Trophoblast cell (in vitro differentiated cells and primary cell): ENCODE data around the gene KPTN.

Experiments used
- DNase-seq, 2 donors: peaks; one replicate each; pipeline ENCODE4 v3.0.0-alpha.2; 2016
- H2AFZ ChIP-seq: 2 replicates; pipeline ENCODE4 v1.6.1; 2013; ENCODE audit warnings: low read length, moderate library complexity, mild to moderate bottlenecking; ENCODE audit not compliant: insufficient read depth, poor library complexity
- H2AK5ac ChIP-seq: 2 replicates; pipeline ENCODE4 v1.6.1; 2013; ENCODE audit warnings: mild to moderate bottlenecking, low read length
- H2BK120ac ChIP-seq: 2 replicates; pipeline ENCODE4 v1.6.1; 2013; ENCODE audit warnings: low read length, mild to moderate bottlenecking, moderate library complexity; ENCODE audit not compliant: insufficient read depth, poor library complexity
- H2BK12ac ChIP-seq: 2 replicates; pipeline ENCODE4 v1.6.1; 2013; ENCODE audit warnings: mild to moderate bottlenecking, low read length, moderate library complexity
- H2BK5ac ChIP-seq: 2 replicates; pipeline ENCODE4 v1.6.1; 2013; ENCODE audit warnings: low read length, low read depth, moderate library complexity, mild to moderate bottlenecking; ENCODE audit not compliant: poor library complexity
- H3K14ac ChIP-seq: 2 replicates; pipeline ENCODE4 v1.6.1; 2013; ENCODE audit warnings: mild to moderate bottlenecking, low read length
- H3K18ac ChIP-seq: 2 replicates; pipeline ENCODE4 v1.6.1; 2013; ENCODE audit warnings: mild to moderate bottlenecking, low read length
- H3K23ac ChIP-seq: 2 replicates; pipeline ENCODE4 v1.6.1; 2013; ENCODE audit warnings: low read length
- H3K27ac ChIP-seq: 2 replicates; pipeline ENCODE4 v1.5.1; 2013; ENCODE audit warnings: low read depth, mild to moderate bottlenecking, inconsistent platforms, low read length, moderate library complexity
- H3K27me3 ChIP-seq: 2 replicates; pipeline ENCODE4 v1.6.1; 2013; ENCODE audit warnings: inconsistent platforms, mild to moderate bottlenecking, low read length, moderate library complexity; ENCODE audit not compliant: insufficient read depth
- H3K36me3 ChIP-seq, 2 experiments: 1 replicate in 1 of 2; 2 replicates in 1 of 2; pipeline ENCODE4 v1.6.1; 2013; ENCODE audit warnings: low read length in 2 of 2, mild to moderate bottlenecking in 2 of 2, moderate library complexity in 1 of 2; ENCODE audit not compliant: insufficient read depth in 2 of 2, control insufficient read depth in 1 of 2
- H3K4ac ChIP-seq: 2 replicates; pipeline ENCODE4 v1.6.1; 2013; ENCODE audit warnings: low read depth, mild to moderate bottlenecking, low read length, moderate library complexity
- H3K4me1 ChIP-seq, 2 experiments: 1 replicate in 1 of 2; 2 replicates in 1 of 2; pipeline ENCODE4 v1.6.1; 2013; ENCODE audit warnings: low read length in 2 of 2, mild to moderate bottlenecking in 2 of 2, moderate library complexity in 1 of 2; ENCODE audit not compliant: insufficient read depth in 2 of 2, control insufficient read depth in 1 of 2
- H3K4me2 ChIP-seq: 2 replicates; pipeline ENCODE4 v1.6.1; 2013; ENCODE audit warnings: inconsistent platforms, mild to moderate bottlenecking, low read length, moderate library complexity
- H3K4me3 ChIP-seq: 2 replicates; pipeline ENCODE4 v1.5.1; 2013; ENCODE audit warnings: mild to moderate bottlenecking, low read depth, low read length, inconsistent platforms
- H3K79me1 ChIP-seq: one replicate; pipeline ENCODE4 v1.6.1; 2013; ENCODE audit warnings: low read length
- H3K79me2 ChIP-seq: 2 replicates; pipeline ENCODE4 v1.6.1; 2013; ENCODE audit warnings: low read length, mild to moderate bottlenecking; ENCODE audit not compliant: control insufficient read depth, insufficient read depth, poor library complexity
- H3K9ac ChIP-seq: 2 replicates; pipeline ENCODE4 v1.6.1; 2013; ENCODE audit warnings: mild to moderate bottlenecking, low read length
- H3K9me3 ChIP-seq: 2 replicates; pipeline ENCODE4 v1.6.1; 2013; ENCODE audit warnings: low read depth, mild to moderate bottlenecking, control low read depth, inconsistent platforms, low read length; ENCODE audit not compliant: insufficient read depth
- H4K12ac ChIP-seq: 2 replicates; pipeline ENCODE4 v1.6.1; 2013; ENCODE audit warnings: low read depth, mild to moderate bottlenecking, low read length, moderate library complexity
- H4K8ac ChIP-seq: 2 replicates; pipeline ENCODE4 v1.6.1; 2013; ENCODE audit warnings: low read depth, mild to moderate bottlenecking, low read length, moderate library complexity
- H4K91ac ChIP-seq: one replicate; pipeline ENCODE4 v1.6.1; 2013; ENCODE audit warnings: low read depth, mild to moderate bottlenecking, low read length, moderate library complexity
- WGBS: extraction: QIAGEN DNeasy Blood & Tissue Kit; methylation state at CpG from one replicate; pipeline ENCODE4 v1.1.7; 2013; ENCODE audit warnings: missing lambda C conversion rate; ENCODE audit not compliant: insufficient read length, insufficient coverage; ENCODE audit errors: extremely low coverage; 5-methylcytosine and 5-hydroxymethylcytosine counted together

KPTN gene

DNA sequence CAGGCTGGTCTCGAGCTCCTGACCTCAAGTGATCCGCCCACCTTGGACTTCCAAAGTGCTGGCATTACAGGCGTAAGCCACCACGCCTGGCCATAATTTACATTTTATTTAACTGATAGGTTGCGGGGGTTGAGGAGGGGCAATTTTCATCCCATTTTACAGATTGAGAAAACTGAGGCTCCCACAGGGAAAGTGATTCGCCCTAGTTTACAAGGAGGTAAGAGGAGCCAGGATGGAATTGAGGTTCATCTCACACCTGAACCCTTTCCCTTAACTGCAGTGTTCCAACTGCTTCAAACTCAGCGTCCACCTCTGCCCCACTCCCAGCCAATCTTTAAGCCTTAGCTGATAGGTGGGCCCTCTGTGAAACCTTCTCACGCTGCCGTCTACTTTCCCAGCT is 34.8 kb upstream of the KPTN start:
- Histone ChIP-seq H3K9me3 (no peaks in the 10 kb centered on the region), H4K8ac (no peak overlapping the region), H3K4me1 (peaks cover 4 to 6% of the 10 kb centered on the region in 2 experiments), H2AFZ (no peak overlapping the region), H2BK120ac (no peak overlapping the region), H2BK5ac (no peak overlapping the region), H3K4me3 (no peak overlapping the region), H3K23ac (no peak overlapping the region), H3K18ac (no peak overlapping the region), H4K91ac (no peak overlapping the region), H3K9ac (no peak overlapping the region), H3K79me1 (peaks cover 8% of the 10 kb centered on the region), H3K36me3 (no peaks in the 10 kb centered on the region), H3K79me2 (peaks cover 9% of the 10 kb centered on the region), H3K14ac (no peak overlapping the region), H3K4ac (no peak overlapping the region), H3K27ac (no peak overlapping the region), H3K4me2 (no peak overlapping the region), H2AK5ac (no peak overlapping the region), H4K12ac (no peak overlapping the region), H3K27me3 (no peaks in the 10 kb centered on the region), H2BK12ac (no peak overlapping the region)
- no CpG with 5 or more reads among the region's 9 CpGs for WGBS
- no peak for DNase-seq

DNA sequence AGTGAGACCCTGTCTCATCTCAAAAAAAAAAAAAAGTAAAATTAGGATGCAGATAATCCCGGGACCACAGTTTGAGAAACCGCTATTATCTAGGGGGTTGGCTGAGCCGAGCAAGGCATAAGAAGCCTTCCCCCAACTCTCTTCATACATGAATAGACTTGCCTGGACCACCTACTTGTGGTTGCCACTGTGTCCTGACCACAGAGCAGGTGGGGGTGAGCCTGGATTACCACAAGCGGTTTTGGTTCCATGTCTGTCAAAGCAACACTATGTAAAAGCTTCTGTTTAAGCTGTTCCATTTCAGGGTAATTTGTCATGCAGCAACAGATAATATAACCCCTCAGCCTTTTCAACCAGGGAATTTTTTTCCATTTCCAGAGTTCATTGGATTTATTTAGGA is 34.1 kb upstream of the KPTN start:
- WGBS = no CpG with 5 or more reads among the region's 4 CpGs
- no peak overlapping the region for H2BK120ac ChIP-seq
- no peak overlapping the region for H3K27ac ChIP-seq

DNA sequence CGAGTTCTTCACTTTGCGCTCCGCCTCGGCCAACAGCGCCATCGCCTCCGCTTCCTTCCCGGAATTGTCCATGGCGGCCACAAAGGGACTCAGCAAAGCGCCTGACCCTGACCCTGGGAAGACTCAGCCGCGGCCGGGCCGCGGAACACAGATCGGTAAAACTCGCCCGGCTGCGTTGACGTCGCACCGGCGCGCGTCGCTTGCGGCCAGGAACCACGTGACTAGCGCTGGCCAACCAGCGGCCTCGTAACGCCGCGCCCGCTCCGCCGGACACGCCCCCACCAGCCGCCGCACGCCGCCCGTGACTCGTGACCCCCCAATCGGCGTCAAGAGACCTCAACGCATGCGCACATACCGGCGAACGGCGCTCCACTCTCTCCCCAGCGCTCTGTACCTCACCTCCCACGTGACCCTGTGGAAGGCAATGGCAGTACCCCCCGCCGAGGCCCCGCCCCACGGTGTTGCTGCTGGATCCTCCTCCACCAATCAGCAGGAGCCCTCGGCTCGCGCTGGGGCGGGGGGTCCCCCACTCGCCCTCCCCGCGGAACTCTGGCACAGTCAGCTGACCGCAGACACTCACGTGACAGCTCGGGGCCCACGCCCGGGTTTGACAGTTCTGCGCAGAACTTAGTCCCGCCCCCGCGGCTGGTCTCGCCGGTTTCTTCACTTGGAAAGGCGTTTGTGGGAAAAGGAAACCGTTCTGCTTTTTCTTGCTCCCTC is 31.0 kb upstream of the KPTN start, which contains the start of gene NAPA:
TSS of gene NAPA (minus strand) at position 195 of the 720 bp plus-strand sequence. CDS start at position 72, 123 bp downstream.
- no CpG with 5 or more reads among the region's 78 CpGs for WGBS
- H3K36me3 ChIP-seq = peaks cover 2 to 3% of the 10 kb centered on the region in 2 experiments
- H2AFZ ChIP-seq = peak within 1 kb of the TSS; percentile 67
- H2AK5ac ChIP-seq = peak within 1 kb of the TSS; percentile 92
- H3K4me1 ChIP-seq = peaks cover 10 to 13% of the 10 kb centered on the region in 2 experiments
- peak within 1 kb of the TSS; percentile 34 for H2BK12ac ChIP-seq
- peak within 1 kb of the TSS; percentile 87 for H4K91ac ChIP-seq
- no peaks in the 10 kb centered on the region for H3K9me3 ChIP-seq
- H3K79me1 ChIP-seq = peaks cover 8% of the 10 kb centered on the region
- H3K9ac ChIP-seq = peak within 1 kb of the TSS; percentile 90
- H3K27me3 ChIP-seq = no peaks in the 10 kb centered on the region
- peak within 1 kb of the TSS; percentile 87 for H3K18ac ChIP-seq
- peak within 1 kb of the TSS; percentile 93 for H3K14ac ChIP-seq
- H3K4me2 ChIP-seq = peak within 1 kb of the TSS; percentile 67
- no peak within 1 kb of the TSS for H3K23ac ChIP-seq
- H3K4me3 ChIP-seq = peak within 1 kb of the TSS; percentile 94
- peak within 1 kb of the TSS; percentile 78 for H3K27ac ChIP-seq
- peak within 1 kb of the TSS; percentile 89 for H4K8ac ChIP-seq
- H4K12ac ChIP-seq = peak within 1 kb of the TSS; percentile 70
- DNase-seq = peak; percentile 100
- H3K4ac ChIP-seq = peak within 1 kb of the TSS; percentile 98
- H2BK120ac ChIP-seq = peak within 1 kb of the TSS; percentile 77
- H2BK5ac ChIP-seq = peak within 1 kb of the TSS; percentile 78
- H3K79me2 ChIP-seq = peaks cover 16% of the 10 kb centered on the region

More for the DNA sequence above, 34.1 kb upstream of the KPTN start:
- no peaks in the 10 kb centered on the region for H3K36me3 ChIP-seq
- H3K4me1 ChIP-seq = peaks cover 4 to 6% of the 10 kb centered on the region in 2 experiments
- H3K4me2 ChIP-seq = no peak overlapping the region
- no peaks in the 10 kb centered on the region for H3K27me3 ChIP-seq
- H3K9ac ChIP-seq = no peak overlapping the region
- H2BK5ac ChIP-seq = no peak overlapping the region
- no peak overlapping the region for H2AFZ ChIP-seq
- no peak overlapping the region for H3K18ac ChIP-seq
- H4K8ac ChIP-seq = no peak overlapping the region
- H4K12ac ChIP-seq = no peak overlapping the region
- no peak overlapping the region for H2BK12ac ChIP-seq
- H3K79me1 ChIP-seq = peaks cover 8% of the 10 kb centered on the region
- H3K79me2 ChIP-seq = peaks cover 10% of the 10 kb centered on the region
- H3K9me3 ChIP-seq = no peaks in the 10 kb centered on the region
- H4K91ac ChIP-seq = no peak overlapping the region
- H3K23ac ChIP-seq = no peak overlapping the region
- H3K14ac ChIP-seq = no peak overlapping the region
- DNase-seq = no peak
- H2AK5ac ChIP-seq = no peak overlapping the region
- no peak overlapping the region for H3K4me3 ChIP-seq
- H3K4ac ChIP-seq = no peak overlapping the region

DNA sequence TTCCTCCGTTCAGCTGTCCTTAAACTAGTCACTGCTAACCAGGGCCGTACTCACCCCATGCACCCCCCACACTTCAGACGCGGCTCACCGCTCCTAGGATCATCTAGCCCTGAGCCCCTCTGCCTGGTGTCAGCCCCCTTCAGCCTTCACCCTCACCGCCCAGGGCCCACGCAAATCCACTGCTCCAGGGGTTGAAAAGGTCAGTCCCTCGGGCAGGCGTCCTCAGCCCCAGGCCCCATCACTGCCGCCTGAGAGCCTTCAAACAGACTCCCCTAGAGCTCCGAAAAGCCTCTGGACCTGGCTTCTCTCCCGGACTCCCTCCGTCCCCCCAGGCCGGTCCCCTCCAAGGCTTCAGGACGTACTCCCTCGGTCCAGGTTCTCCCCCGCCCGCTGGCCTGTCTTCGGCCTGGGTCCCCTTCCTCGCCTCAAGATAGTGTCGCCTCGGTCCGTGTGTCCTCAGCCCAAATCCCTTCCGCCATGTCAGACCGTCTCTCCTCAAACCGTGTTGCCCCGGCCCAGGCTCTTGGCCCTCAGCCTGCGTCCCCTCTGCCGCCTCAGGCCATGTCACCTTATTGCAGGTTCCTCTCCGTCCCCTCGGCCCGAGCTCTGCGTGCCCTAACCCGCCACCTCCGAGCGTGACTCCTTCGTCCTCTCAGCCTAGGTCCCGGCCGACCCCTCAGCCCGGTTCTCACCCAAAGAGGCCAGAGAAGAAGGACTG is 30.3 kb upstream of the KPTN start:
- DNase-seq = no peak

More for the DNA sequence above, 30.3 kb upstream of the KPTN start:
- Histone ChIP-seq H3K4me2 (peak overlapping the region; percentile 67), H4K91ac (peak overlapping the region; percentile 87), H3K23ac (no peak overlapping the region), H2AK5ac (peak overlapping the region; percentile 92), H3K79me2 (peaks cover 20% of the 10 kb centered on the region), H3K18ac (peak overlapping the region; percentile 87), H3K9me3 (no peaks in the 10 kb centered on the region), H3K27ac (peak overlapping the region; percentile 54), H3K4ac (peak overlapping the region; percentile 98), H2BK5ac (peak overlapping the region; percentile 76), H2BK12ac (peak overlapping the region; percentile 34), H4K12ac (peak overlapping the region; percentile 70), H2AFZ (peak overlapping the region; percentile 63), H4K8ac (peak overlapping the region; percentile 89), H2BK120ac (peak overlapping the region; percentile 77), H3K9ac (peak overlapping the region; percentile 90), H3K27me3 (no peaks in the 10 kb centered on the region), H3K36me3 (peaks cover 2 to 5% of the 10 kb centered on the region in 2 experiments), H3K4me3 (peak overlapping the region; percentile 94), H3K14ac (peak overlapping the region; percentile 93), H3K4me1 (peaks cover 10 to 13% of the 10 kb centered on the region in 2 experiments), H3K79me1 (peaks cover 8% of the 10 kb centered on the region)
- WGBS = no CpG with 5 or more reads among the region's 40 CpGs
